ENCODE data around the gene AHRR. TPM values are rescaled to one million over a fixed set of nuclear protein-coding genes. Genes with fewer than 3 reads are reported as not detected.

Gene AHRR
- total RNA-seq, 1 donor, result 31.9 TPM

- DNase-seq (ENCODE audit: low read depth), result no peak
- no peak overlapping the region for H3K4me3 ChIP-seq (ENCODE audit: low read depth, low read length)
- no peak for TF ChIP-seq CTCF (IDR thresholded peaks at IDR 0.05; ENCODE audit: insufficient read depth, low read length)
These were observed 8.7 kb upstream of the AHRR start for GRCh38 chr5:312845-313244.

GRCh38 chr5:313265-313664 lies 8.2 kb upstream of the AHRR start:
- no peak for DNase-seq (ENCODE audit: low read depth)
- H3K4me3 ChIP-seq (ENCODE audit: low read depth, low read length), result no peak overlapping the region
- no peak for TF ChIP-seq CTCF (IDR thresholded peaks at IDR 0.05; ENCODE audit: insufficient read depth, low read length)

GRCh38 chr5:313806-314376 lies 7.6 kb upstream of the AHRR start:
- no peak for TF ChIP-seq CTCF (IDR thresholded peaks at IDR 0.05; ENCODE audit: insufficient read depth, low read length)
- DNase-seq (ENCODE audit: low read depth), result no peak
- no peak overlapping the region for H3K4me3 ChIP-seq (ENCODE audit: low read depth, low read length)

GRCh38 chr5:314676-315487 lies 6.6 kb upstream of the AHRR start:
- no peak for DNase-seq (ENCODE audit: low read depth)
- no peak for TF ChIP-seq CTCF (IDR thresholded peaks at IDR 0.05; ENCODE audit: insufficient read depth, low read length)
- no peak overlapping the region for H3K4me3 ChIP-seq (ENCODE audit: low read depth, low read length)

GRCh38 chr5:315488-316209 lies 5.9 kb upstream of the AHRR start:
- DNase-seq (ENCODE audit: low read depth), result no peak
- no peak for TF ChIP-seq CTCF (IDR thresholded peaks at IDR 0.05; ENCODE audit: insufficient read depth, low read length)
- H3K4me3 ChIP-seq (ENCODE audit: low read depth, low read length), result no peak overlapping the region

- no peak for DNase-seq (ENCODE audit: low read depth)
- TF ChIP-seq CTCF (IDR thresholded peaks at IDR 0.05; ENCODE audit: insufficient read depth, low read length), result no peak
- no peak overlapping the region for H3K4me3 ChIP-seq (ENCODE audit: low read depth, low read length)
These were observed 5.1 kb upstream of the AHRR start for GRCh38 chr5:316210-317085.

Measured in fibroblast of the aortic adventitia (primary cell).